Stomach (tissue), 9 donors: Measurements from ENCODE around the gene MESD. TPM values are rescaled to one million over a fixed set of nuclear protein-coding genes. Genes with fewer than 3 reads are reported as not detected.

Experiments used
- DNase-seq, 2 donors: peaks; one replicate each; pipeline versions ENCODE4 v3.0.0 to v3.0.0-alpha.2; 2013 to 2019
- H3K27ac ChIP-seq, 5 donors: fragments of 200-600 bp in 4 of 5; sonication (generic) in 4 of 5; one replicate each; pipeline ENCODE4 v1.5.1; 2013 to 2019; ENCODE audit warnings: mild to moderate bottlenecking in 1 of 5, moderate library complexity in 1 of 5
- H3K27me3 ChIP-seq, 3 donors: fragments of 200-600 bp; sonication (generic); one replicate each; pipeline ENCODE4 v1.5.1; 2017 to 2019; ENCODE audit warnings: mixed run types in 1 of 3
- H3K36me3 ChIP-seq, 4 donors: fragments of 200-600 bp; sonication (generic); 1 replicate in 3 of 4; 2 replicates in 1 of 4; pipeline ENCODE4 v1.5.1; 2016 to 2019
- H3K4me1 ChIP-seq, 4 donors: fragments of 200-600 bp; sonication (generic); one replicate each; pipeline ENCODE4 v1.5.1; 2016 to 2019
- H3K4me3 ChIP-seq, 4 donors: fragments of 200-600 bp; sonication (generic) in 3 of 4; one replicate each; pipeline ENCODE4 v1.5.1; 2016 to 2019; ENCODE audit warnings: mild to moderate bottlenecking in 1 of 4
- H3K9me3 ChIP-seq, 4 donors: fragments of 200-600 bp; sonication (generic); one replicate each; pipeline ENCODE4 v1.5.1; 2016 to 2019
- EP300 ChIP-seq: sonication (generic); formaldehyde crosslinking; IDR thresholded peaks from one replicate; pipeline ENCODE4 v1.6.1; 2017; ENCODE audit warnings: antibody characterized with exemption
- POLR2A ChIP-seq, 4 donors: fragments of 450-650 bp; IDR thresholded peaks; one replicate each; pipeline ENCODE4 v1.6.1; 2016; ENCODE audit warnings: antibody characterized with exemption in 4 of 4, control low read depth in 2 of 4, mild to moderate bottlenecking in 1 of 4, moderate library complexity in 1 of 4
- POLR2AphosphoS5 ChIP-seq, 3 donors: sonication (generic); formaldehyde crosslinking; IDR thresholded peaks; one replicate each; pipeline ENCODE4 v1.6.1; 2016; ENCODE audit warnings: antibody characterized with exemption in 3 of 3
- WGBS, 5 donors: extraction: QIAGEN DNeasy Blood & Tissue Kit in 3 of 5; methylation state at CpG; one replicate each; pipeline versions ENCODE4 v1.1.5 to v1.1.7; 2013 to 2018; 5-methylcytosine and 5-hydroxymethylcytosine counted together
- intact Hi-C: fragments of 100-400 bp; cut with DNase I; formaldehyde crosslinking; loops from one replicate; pipeline ENCODE4 v1.15.1; 2023; ENCODE audit warnings: low total_unique reads
- polyA plus RNA-seq, 3 donors: library from polyadenylated mRNA; stranded (reverse); fragments of 200-250 nt; gene quantifications; one replicate each; pipeline ENCODE4 v1.2.3, GENCODE V29; 2013
- total RNA-seq, 5 donors: library from RNA; depleted of rRNA; stranded (reverse); fragments of >200 nt; gene quantifications; one replicate each; pipeline versions ENCODE4 v1.1.0 to v1.2.3, GENCODE V29; 2014 to 2016
- TF ChIP-seq, protein P1 (sequence below), 7 experiments: fragments of 450-650 bp in 4 of 7; fragments of 200-600 bp in 3 of 7; sonication (generic) in 3 of 7; IDR thresholded peaks; one replicate each; pipeline ENCODE4 v1.5.1; 2016 to 2019; ENCODE audit warnings: antibody characterized with exemption in 7 of 7, control low read depth in 2 of 7, mild to moderate bottlenecking in 1 of 7
- donor health status: healthy with polysubstance abuse.
- donor health status: Bipolar disorder and iron deficiency.
- donor health status: healthy.

MESD gene
- total and polyA plus RNA-seq, 8 donors, result 5.5 to 34.8 (median 15.7) TPM

DNA sequence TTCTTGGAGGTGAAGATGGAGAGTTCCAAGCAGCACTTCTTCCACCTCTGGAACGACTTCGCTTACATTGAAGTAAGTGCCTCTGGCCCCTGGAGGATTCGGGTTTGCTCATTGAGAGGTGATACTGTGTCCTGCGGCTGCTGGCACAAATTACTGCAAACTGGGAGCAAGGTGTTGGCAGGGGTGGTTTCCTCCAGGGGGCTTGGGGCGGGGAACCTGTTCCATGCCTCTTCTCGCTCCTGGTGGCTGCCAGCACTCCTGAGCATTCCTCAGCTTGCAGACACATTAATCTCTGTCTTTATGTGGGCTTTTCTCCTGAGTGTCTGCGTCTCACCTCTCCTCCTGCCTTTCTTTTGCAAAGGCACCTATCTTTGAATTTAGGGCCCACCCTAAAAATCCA, 47.4 kb downstream of the MESD start:
- DNase-seq, result no peak
- intact Hi-C loops, result no loop called here
- no peak for TF ChIP-seq POLR2A (IDR thresholded peaks at IDR 0.05)
- no peak for TF ChIP-seq POLR2AphosphoS5 (IDR thresholded peaks at IDR 0.05)

DNA sequence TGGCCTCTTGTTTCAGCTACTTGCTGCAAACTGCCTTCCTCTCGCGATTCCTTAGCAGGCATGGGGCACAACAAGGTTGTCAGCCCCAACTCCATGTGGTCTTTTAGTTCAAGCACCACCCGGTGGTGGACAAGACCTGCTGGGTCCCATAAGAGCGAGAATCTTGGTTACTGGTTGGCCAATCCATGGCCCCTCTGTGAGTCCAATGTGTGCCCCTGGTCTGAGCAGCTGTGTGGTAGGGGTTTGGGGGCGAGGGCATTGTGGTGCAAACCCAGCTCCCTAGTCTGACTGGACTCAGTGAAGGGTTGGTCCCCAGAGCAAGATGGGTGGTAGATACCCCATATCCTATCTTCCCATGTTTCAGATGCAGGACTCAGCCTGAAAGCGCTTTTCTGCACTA, 48.8 kb downstream of the MESD start:
- Histone ChIP-seq H3K4me3 (no peak overlapping the region), H3K27ac (no peak overlapping the region), H3K9me3 (no peaks in the 10 kb centered on the region), H3K4me1 (peaks cover 0 to 7% (median 0%) of the 10 kb centered on the region in 4 donors), H3K36me3 (peaks cover 15 to 73% (median 62%) of the 10 kb centered on the region in 4 donors), H3K27me3 (no peaks in the 10 kb centered on the region)
- intact Hi-C loops, result no loop called here
- TF ChIP-seq EP300 (no peak), POLR2A (IDR thresholded peaks at IDR 0.05) (no peak), POLR2AphosphoS5 (IDR thresholded peaks at IDR 0.05) (no peak)
- TF ChIP-seq, protein P1, sequence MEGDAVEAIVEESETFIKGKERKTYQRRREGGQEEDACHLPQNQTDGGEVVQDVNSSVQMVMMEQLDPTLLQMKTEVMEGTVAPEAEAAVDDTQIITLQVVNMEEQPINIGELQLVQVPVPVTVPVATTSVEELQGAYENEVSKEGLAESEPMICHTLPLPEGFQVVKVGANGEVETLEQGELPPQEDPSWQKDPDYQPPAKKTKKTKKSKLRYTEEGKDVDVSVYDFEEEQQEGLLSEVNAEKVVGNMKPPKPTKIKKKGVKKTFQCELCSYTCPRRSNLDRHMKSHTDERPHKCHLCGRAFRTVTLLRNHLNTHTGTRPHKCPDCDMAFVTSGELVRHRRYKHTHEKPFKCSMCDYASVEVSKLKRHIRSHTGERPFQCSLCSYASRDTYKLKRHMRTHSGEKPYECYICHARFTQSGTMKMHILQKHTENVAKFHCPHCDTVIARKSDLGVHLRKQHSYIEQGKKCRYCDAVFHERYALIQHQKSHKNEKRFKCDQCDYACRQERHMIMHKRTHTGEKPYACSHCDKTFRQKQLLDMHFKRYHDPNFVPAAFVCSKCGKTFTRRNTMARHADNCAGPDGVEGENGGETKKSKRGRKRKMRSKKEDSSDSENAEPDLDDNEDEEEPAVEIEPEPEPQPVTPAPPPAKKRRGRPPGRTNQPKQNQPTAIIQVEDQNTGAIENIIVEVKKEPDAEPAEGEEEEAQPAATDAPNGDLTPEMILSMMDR (IDR thresholded peaks at IDR 0.05), result no peak
- DNase-seq, result no peak
- WGBS, 5 donors, result 93 to 97% (median 95%) methylated on average over 5 to 6 of the region's 6 CpGs

More for the DNA sequence above, 47.4 kb downstream of the MESD start:
- Histone ChIP-seq H3K27ac (no peak overlapping the region), H3K27me3 (no peaks in the 10 kb centered on the region), H3K4me1 (peaks cover 0 to 7% (median 0%) of the 10 kb centered on the region in 4 donors), H3K4me3 (no peak overlapping the region), H3K9me3 (no peaks in the 10 kb centered on the region), H3K36me3 (peaks cover 18 to 81% (median 73%) of the 10 kb centered on the region in 4 donors)
- WGBS, 5 donors, result 76 to 84% (median 82%) methylated on average over 7 of the region's 7 CpGs

DNA sequence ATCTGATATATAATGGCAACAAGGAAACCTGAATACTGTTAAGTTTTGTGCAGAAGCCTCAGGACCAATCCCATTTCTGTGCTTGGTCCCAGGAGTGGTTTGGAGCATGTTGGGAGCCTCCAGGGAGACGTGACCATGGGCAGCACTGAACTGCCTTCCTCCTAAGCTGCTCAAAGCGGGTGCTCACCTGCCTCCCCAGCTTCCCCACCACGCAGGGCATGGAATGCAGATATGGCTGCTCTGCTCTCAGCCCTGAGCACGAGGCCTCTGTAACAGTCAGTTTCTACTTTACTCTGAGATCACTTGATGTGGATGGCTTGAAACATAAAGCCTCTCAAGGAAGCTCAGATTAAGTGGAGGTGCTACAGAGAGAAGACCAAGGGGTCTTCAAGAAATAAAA, 49.3 kb downstream of the MESD start:
- H3K36me3 ChIP-seq, result peaks cover 15 to 68% (median 57%) of the 10 kb centered on the region in 4 donors
- peaks cover 0 to 7% (median 0%) of the 10 kb centered on the region in 4 donors for H3K4me1 ChIP-seq
- H3K27me3 ChIP-seq, result no peaks in the 10 kb centered on the region
- H3K27ac ChIP-seq, result no peak overlapping the region
- 88 to 94% (median 91%) methylated on average over 4 of the region's 4 CpGs for WGBS, 5 donors
- no peaks in the 10 kb centered on the region for H3K9me3 ChIP-seq
- DNase-seq, result no peak
- TF ChIP-seq EP300 (no peak), POLR2A (IDR thresholded peaks at IDR 0.05) (no peak), POLR2AphosphoS5 (IDR thresholded peaks at IDR 0.05) (no peak)
- TF ChIP-seq, protein P1 (IDR thresholded peaks at IDR 0.05), result no peak
- no peak overlapping the region for H3K4me3 ChIP-seq
- intact Hi-C loops, result no loop called here

DNA sequence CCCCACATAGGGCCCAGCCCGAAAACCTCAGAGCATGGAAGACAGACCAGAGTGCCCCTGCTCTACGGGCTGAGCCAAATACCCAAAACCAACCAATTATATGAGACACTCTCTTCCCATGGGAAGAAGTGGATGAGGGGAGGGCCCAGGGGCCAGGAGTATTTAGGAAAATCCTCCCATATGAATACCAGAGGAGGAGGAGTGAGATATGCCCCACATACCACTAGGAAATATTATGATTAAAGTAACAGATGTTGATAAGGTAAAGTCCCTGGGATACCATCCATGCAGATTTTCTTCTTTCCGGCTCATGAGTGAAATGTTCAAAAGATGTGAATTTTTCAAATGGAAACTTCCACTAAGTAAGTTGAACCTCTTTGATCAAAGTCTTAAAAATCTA, 50.4 kb downstream of the MESD start:
- peaks cover 0 to 7% (median 0%) of the 10 kb centered on the region in 4 donors for H3K4me1 ChIP-seq
- no peak overlapping the region for H3K4me3 ChIP-seq
- no peak overlapping the region for H3K27ac ChIP-seq
- TF ChIP-seq EP300 (no peak), POLR2AphosphoS5 (IDR thresholded peaks at IDR 0.05) (no peak), POLR2A (IDR thresholded peaks at IDR 0.05) (no peak)
- TF ChIP-seq, protein P1 (IDR thresholded peaks at IDR 0.05), result no peak
- H3K36me3 ChIP-seq, result peaks cover 15 to 57% (median 46%) of the 10 kb centered on the region in 4 donors
- H3K27me3 ChIP-seq, result no peaks in the 10 kb centered on the region
- intact Hi-C loops, result no loop called here
- whole genome bisulfite sequencing, 5 donors, result 95 to 99% (median 98%) methylated on average over 3 of the region's 3 CpGs
- no peaks in the 10 kb centered on the region for H3K9me3 ChIP-seq
- DNase-seq, result no peak

DNA sequence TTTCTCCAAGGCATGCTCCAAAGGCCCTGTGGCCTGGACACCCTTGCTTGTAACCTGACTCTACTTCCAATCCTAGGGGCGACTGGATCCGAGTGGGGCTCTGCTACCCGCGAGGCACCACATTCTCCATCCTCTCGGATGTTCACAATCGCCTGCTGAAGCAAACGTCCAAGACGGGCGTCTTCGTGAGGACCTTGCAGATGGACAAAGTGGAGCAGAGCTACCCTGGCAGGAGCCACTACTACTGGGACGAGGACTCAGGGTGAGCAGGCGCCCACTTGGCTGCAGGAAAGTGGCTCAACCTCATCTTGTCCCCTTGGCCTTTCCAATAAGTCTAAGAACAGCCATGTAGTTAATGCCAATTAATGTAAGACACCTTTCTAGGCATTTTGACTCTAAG, 51.9 kb downstream of the MESD start:
- peaks cover 0 to 11% (median 4%) of the 10 kb centered on the region in 4 donors for H3K4me1 ChIP-seq
- DNase-seq, result no peak
- no peak for TF ChIP-seq EP300
- no peak for TF ChIP-seq POLR2AphosphoS5 (IDR thresholded peaks at IDR 0.05)
- no peak for TF ChIP-seq POLR2A (IDR thresholded peaks at IDR 0.05)
- TF ChIP-seq, protein P1 (IDR thresholded peaks at IDR 0.05), result no peak
- intact Hi-C loops, result no loop called here
- H3K27ac ChIP-seq, result peak overlapping the region in 1 of 5 donors; percentile 73
- WGBS, 5 donors, result 95 to 97% (median 96%) methylated on average over 11 to 12 of the region's 12 CpGs
- peaks cover 10 to 42% (median 34%) of the 10 kb centered on the region in 4 donors for H3K36me3 ChIP-seq
- no peak overlapping the region for H3K4me3 ChIP-seq
- no peaks in the 10 kb centered on the region for H3K27me3 ChIP-seq
- no peaks in the 10 kb centered on the region for H3K9me3 ChIP-seq
